SH-SY5Y (cell line): ENCODE results near the gene FBXO21.

Experiments used
- GATA2 ChIP-seq: IDR thresholded peaks from 2 replicates; pipeline ENCODE4 v1.6.1; 2011; ENCODE audit warnings: mild to moderate bottlenecking, low read depth, low read length
- GATA3 ChIP-seq: IDR thresholded peaks from 2 replicates; pipeline ENCODE4 v1.6.1; 2011; ENCODE audit warnings: low read depth, mild to moderate bottlenecking, low read length, moderate library complexity

The FBXO21 gene

GRCh38 chr12:117134721-117135120, 55.5 kb downstream of the FBXO21 start:
- TF ChIP-seq GATA3 (no peak), GATA2 (no peak)

- TF ChIP-seq GATA2, result no peak
- no peak for TF ChIP-seq GATA3
These were observed 56.2 kb downstream of the FBXO21 start for GRCh38 chr12:117134059-117134458.

GRCh38 chr12:117130801-117131200, 59.5 kb downstream of the FBXO21 start:
- no peak for TF ChIP-seq GATA3
- no peak for TF ChIP-seq GATA2

GRCh38 chr12:117129391-117129790, 60.9 kb downstream of the FBXO21 start:
- TF ChIP-seq GATA2 (no peak), GATA3 (no peak)

GRCh38 chr12:117127933-117128823, 62.1 kb downstream of the FBXO21 start:
- TF ChIP-seq GATA2, result no peak

- no peak for TF ChIP-seq GATA3
These were observed 63.9 kb downstream of the FBXO21 start for GRCh38 chr12:117126335-117126734.

- TF ChIP-seq GATA2 (no peak), GATA3 (no peak)
These were observed 64.5 kb downstream of the FBXO21 start for GRCh38 chr12:117125767-117126166.

- no peak for TF ChIP-seq GATA2
- no peak for TF ChIP-seq GATA3
These were observed 65.0 kb downstream of the FBXO21 start for GRCh38 chr12:117125272-117125613.

- TF ChIP-seq GATA3, result no peak
- no peak for TF ChIP-seq GATA2
These were observed 65.6 kb downstream of the FBXO21 start for GRCh38 chr12:117124421-117125271.

GRCh38 chr12:117121441-117121840, 68.8 kb downstream of the FBXO21 start:
- TF ChIP-seq GATA2, result no peak
- no peak for TF ChIP-seq GATA3

GRCh38 chr12:117120787-117121186, 69.5 kb downstream of the FBXO21 start:
- TF ChIP-seq GATA3 (no peak), GATA2 (no peak)

GRCh38 chr12:117119592-117120198, 70.6 kb downstream of the FBXO21 start:
- TF ChIP-seq GATA2, result no peak
- TF ChIP-seq GATA3, result no peak

- TF ChIP-seq GATA3, result no peak
- TF ChIP-seq GATA2, result no peak
These were observed 71.3 kb downstream of the FBXO21 start for GRCh38 chr12:117118838-117119591.

GRCh38 chr12:117114784-117115183, 75.5 kb downstream of the FBXO21 start:
- TF ChIP-seq GATA2, result no peak
- TF ChIP-seq GATA3, result no peak

GRCh38 chr12:117113231-117113630, 77.0 kb downstream of the FBXO21 start:
- TF ChIP-seq GATA3 (no peak), GATA2 (no peak)
